Activated T-cell treated with anti-CD3 and anti-CD28 coated beads, Interleukin-2, amount 50 U/mL, for 1 hour (primary cell): Measurements from ENCODE around the gene PTTG1IP.

Experiments used
- DNase-seq: peaks from one replicate; pipeline ENCODE4 v3.0.0-alpha.2; 2020

The PTTG1IP gene

DNA sequence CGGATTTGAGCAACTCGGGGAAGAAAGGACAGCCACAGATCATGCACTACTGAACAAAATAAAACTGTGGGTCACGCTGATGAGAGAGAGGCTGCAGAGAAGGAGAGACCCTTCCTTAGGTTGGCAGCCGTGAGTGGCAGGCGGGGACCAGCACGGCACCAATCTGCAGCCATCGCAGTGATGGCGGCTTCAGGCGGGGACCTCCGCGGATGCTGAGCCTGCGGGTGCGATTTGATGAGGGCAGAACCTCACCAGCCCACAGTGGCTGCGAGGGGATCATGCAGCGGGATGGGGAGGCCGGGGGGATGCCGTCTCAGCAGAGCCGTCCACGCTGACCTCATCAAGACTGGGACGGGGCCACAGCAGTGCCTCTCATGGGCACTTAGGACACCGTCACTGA, 35.4 kb upstream of the PTTG1IP start:
- no peak for DNase-seq

DNA sequence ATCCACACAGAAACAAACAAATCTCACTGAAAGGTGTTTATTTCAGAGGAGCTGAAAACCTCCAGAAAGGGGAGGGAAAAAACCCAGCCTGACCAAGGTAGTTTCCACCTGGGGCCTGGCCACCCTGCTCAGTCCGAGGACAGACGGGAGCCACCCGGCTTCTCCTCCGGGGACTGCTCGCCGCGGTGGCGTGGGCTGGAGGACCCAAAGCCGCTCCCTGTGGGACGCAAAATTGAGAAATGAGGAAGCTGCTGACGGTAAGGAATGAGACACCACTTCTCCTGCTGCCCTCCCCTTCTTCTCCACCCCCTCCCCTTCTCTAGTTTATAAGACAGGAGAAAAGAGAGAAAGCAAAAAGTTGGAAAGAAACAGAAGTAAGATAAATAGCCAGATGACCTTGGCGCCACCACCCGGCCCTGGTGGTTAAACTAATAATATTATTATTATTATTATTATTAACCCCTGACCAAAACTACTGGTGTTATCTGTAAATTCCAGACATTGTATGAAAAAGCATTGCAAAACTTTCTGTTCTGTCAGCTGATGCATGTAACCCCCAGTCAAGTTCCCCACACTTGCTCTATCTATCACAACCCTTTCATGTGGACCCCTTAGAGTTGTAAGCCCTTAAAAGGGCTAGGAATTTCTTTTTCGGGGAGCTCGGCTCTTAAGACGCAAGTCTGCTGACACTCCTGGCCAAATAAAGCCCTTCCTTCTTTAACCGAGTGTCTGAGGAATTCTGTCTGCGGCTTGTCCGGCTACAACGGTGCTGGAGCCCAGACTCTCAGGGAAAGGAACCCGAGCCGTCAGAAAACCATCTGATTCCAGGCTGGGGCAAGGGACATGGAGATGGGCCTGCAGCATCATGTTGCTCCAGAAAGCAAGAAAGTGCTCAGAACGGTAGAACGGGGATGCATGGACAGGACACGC, 34.7 kb upstream of the PTTG1IP start:
- no peak for DNase-seq

DNA sequence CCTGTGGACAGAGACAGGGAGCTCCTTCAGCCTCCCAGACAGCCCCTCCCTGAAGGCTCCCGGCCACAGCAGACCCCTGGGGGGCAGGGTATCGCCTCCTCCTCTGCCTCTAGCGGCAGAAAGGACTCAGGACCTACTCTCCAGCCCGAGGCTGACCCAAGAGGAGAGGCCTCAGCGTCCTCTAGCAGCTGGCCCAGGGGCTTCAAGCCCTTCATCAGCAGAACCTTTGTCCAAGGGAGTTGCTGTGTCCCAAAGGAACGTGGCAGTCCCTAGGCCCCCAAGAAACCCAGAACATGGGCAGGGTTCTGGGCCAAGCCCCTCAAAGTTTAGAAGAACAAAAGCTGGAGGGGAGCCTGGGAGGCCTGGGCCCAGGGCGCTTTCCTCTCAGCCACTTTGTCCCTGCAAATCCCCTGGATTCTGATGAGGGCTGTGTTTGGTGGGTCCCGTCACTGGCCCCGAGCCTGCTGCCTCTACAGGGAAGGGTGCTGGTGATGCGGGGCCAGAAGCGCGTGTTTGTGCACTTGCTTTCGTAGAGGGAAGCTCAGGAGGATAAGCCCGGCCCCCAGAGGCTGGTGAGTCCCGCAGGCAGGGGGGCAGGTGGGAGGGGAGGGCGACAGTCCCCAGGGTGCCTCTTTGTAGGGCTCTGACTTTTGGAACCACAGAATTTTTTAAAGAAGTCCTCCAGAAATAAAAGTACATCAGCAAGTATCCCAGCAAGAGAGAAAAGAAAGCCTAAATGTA, 33.9 kb upstream of the PTTG1IP start:
- no peak for DNase-seq

DNA sequence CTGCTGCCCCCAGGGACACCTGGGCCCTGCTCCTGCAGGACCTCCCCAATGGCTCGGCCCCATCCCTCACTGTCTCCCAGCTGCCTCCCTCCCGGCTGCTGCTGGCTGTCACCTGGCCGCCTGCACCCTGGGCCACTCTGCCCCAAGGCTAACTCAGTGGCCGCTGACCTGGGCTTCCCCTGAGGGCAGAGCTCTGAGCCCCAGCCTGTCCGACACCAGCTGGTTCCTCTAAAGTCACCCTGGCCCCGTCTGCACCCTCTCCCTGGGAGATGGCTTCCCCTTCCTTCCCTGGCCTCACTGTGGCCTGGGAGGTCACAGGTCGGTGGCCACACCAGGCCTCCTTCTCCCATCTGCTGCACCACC, 32.2 kb upstream of the PTTG1IP start:
- no peak for DNase-seq

DNA sequence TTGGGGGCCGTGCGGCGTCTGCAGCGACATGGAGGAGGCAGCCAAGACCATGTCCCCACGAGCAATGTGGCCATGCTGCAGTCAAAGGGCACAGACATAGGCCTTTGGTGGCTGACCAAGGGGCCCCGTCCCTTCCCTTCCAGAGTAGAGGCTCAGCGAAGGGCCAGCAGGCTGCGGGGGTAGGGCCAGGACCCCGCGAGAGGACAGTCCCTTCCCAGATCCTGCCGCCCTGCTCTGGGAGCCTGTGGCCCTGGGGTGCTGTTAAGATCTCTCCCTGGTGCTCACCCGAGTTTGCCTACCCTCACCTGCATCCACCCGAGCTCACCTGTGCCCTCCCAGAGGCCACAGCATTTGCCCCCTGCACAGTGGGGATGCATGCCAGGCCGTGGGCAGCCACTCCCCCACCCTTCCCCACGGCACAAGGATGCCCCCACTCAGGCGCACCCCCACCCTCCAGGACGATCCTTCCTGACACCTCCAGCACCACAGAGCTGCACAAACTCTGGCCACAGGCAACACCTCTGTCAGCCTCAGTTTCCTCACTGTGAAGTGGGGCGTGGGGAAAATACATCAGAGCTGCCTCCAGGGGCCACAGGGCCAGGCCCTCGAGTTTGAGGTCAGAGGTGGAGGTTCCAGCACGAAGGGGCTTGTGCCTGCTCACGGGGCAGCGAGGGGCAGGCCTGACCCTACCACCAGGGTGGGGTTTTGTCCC, 31.7 kb upstream of the PTTG1IP start:
- DNase-seq, result no peak

DNA sequence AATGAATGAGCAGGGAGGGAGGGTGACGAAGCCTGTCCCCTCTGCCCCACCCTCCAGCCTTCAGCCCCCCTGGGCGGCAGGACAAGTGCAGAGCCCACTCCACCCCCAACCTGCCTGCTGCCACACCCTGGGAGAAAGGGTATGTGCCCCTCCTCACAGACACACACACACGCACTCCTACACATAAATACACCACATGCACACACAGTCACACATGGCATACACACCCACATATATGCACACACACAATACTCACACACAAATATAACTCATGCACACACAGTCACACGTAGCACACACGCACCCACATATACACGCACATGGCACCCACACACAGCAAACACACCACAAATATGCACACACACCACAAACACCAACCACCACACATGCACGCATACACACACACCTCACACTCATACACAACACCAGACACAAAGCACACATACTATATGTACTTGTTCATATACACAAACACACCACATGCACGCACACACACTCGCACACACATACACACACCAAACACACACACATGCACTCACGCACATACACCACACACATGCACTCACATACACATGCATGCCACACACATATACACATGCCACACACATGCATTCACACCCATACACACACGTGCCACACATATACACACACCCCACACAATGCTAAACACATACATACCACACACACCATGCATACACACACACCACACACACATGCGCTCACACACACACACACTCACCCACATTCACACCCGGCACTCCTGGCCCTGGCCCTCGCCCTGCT, 30.8 kb upstream of the PTTG1IP start:
- no peak for DNase-seq

DNA sequence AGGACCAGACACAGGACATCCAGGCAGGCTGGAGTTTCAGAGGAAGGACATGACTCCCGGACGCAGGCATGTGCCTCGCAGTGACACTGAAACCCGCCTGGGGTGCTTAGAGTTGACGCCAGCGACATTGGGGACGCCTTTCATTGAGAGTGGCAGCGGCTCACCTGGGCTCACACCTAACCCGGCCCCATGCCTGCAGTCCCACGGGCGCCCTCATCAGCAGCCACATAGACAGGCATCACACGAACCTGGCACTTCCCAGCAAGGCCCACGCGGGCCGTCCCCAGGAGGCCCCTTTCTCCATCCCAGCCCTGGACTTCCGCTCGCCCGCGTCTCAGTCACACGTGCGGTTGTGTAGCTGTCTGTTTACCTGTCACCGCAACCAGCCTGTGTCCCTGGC, 30.2 kb upstream of the PTTG1IP start:
- DNase-seq, result no peak

DNA sequence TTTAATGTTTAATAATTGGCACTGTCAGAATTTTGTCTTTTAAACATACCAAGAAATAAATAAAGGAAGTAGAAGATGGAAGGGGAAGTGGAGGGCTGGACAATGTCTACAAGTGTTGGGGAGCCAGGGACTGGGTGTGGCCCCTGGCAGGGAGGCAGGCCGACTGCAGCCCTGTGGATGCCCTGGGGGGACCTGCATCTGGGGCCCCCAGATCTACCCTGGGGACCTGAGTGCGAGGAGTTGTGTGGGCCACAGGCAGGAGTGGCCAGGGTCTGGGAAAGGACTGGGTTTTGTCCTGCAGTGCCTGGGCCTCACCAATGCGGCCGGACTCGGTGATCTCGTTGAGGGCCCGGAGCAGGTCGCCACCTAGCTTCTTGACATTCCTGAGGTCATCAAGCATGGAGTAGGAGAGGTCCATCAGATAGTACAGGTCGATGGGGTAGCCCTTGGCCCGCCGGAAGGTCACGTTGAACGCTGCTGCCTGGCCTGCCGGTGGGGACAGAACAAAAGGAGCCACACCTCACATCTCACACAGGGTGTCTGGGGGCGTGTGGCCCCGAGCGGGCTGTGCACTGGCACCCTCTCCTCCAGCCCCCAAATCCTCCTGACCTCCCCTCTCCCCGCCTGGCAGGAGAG, 29.7 kb upstream of the PTTG1IP start:
- DNase-seq, result no peak

DNA sequence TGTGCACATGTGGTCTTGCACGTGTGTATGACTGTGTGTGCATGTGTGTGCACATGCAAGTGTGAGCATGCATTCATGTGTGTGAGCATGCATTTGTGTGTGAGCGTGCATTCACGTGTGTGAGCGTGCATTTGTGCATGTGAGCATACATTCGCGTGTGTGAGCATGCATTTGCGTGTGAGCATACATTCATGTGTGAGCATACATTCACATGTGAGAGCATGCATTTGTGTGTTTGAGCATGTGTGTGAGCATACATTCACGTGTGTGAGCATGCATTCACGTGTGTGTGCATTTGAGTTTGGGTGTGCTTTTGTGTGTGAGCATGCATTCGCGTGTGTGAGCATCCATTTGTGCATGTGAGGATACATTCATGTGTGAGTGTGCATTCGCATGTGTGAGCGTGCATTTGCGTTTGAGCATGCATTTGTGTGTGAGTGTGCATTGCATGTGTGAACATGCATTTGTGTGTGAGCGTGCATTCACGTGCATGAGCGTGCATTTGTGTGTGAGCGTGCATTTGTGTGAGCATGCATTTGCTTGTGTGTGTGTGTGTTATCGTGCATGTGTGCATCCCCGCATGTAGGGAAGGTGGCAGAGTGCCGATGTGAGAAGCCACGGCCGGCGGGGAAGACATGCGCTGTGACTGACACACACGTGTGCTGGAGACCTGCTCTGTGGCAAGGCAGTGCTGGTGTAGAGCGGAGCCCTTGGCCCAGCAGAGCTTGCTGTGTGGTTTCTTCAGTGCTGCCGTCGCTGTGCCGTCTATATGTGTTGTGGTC, 29.0 kb upstream of the PTTG1IP start:
- DNase-seq, result no peak

DNA sequence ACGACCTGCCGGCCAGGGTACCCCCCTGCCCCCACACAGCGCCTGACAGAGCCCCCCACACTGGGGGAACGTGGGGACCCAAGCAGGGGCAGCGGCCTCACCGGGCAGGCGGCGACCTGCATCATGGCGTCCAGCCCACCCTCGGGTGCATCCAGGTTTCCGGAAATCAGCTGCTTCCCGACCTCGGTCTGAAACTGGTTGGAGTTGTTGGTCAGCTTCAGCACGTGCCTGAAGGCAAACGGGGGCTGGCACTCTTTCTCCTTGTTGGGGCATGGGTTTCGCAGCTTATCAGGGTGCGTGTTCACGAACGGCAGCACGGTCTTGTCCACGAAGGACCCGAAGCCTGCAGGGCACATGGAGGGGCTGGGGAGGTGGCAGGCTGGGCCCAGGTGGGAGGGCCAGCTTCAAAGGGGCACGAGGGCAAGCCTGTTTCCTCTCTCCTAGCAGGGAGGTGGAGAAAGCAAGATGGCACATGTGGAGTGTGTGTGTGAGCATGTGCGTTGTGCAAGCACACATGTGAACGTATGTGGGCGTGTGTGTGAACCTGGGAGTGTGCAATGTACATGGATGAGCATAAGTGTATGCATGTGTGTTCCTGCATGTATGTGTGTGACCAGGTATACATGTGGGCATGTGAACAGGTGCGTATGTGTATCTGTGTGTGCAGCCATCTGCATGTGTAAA, 28.0 kb upstream of the PTTG1IP start:
- no peak for DNase-seq

DNA sequence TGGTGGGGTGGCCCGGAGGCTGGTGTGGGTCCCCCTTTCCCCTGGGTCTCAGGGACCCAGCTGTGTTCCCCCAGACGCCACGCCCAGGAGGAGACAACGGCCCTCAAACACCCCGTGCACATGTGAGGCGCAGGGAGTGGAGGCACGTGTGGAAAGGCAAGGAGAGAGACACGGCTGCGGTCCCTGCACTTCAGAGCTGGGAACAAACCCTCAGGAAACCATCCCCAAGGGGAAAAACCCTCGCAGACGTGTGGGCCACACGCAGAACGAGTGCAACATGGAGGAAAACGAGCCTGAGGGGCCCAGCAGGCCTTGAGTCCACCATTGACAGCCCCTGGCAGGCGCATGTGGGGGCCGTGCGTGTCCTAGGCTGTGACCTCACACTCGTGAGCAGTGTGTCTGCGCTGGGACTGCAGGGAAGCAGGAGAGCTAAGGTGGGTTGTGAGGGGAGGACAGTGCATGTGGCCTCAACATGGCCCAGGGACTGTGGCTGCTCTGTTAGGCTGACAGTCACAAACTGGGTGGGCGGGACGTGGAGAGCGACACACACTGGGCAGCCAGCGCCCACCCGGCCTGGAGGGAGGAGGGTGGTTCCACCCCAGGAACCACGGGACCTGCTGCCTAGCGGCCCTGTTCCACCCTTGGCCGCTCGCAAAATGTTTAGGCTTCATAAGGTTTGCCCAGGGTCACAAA, 27.2 kb upstream of the PTTG1IP start:
- DNase-seq, result no peak

DNA sequence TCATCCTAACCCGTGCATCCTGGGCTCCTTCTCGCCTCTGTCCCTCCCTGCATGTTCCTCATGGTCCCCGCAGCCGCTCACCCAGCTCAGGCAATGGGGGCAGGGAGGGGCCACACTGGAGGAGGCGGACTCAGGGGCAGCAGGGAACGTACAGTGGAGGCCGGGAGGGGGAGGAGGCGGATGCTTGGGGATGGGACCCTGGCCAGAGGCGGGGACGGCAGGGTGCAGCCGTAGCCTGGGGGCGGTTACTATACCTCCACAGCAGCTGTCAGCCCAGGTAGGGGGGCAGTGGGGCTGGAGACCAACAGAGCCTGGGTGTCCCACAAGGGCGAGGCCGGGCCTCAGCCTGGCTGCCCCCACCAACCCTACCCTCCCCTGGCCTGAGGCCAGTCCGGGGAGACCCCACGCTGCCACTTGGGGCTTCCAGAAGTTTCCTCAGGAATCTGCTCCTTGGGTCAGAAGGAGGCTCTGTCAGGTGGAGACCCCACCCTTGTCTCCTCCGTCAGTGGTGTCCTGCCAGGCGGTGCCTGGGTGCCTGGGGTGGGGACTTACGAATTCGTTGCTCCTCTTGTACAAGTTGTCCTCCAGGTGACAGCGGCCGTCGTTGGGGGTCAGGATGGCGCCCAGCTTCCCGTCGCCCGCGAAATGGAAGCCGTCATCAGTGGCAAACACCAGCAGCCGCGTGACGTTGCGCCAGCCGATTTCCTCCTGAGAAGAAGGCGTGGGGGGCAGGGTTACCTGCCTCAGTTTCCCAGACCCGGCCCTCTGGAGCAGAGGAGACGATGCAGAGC, 26.5 kb upstream of the PTTG1IP start:
- DNase-seq, result no peak

DNA sequence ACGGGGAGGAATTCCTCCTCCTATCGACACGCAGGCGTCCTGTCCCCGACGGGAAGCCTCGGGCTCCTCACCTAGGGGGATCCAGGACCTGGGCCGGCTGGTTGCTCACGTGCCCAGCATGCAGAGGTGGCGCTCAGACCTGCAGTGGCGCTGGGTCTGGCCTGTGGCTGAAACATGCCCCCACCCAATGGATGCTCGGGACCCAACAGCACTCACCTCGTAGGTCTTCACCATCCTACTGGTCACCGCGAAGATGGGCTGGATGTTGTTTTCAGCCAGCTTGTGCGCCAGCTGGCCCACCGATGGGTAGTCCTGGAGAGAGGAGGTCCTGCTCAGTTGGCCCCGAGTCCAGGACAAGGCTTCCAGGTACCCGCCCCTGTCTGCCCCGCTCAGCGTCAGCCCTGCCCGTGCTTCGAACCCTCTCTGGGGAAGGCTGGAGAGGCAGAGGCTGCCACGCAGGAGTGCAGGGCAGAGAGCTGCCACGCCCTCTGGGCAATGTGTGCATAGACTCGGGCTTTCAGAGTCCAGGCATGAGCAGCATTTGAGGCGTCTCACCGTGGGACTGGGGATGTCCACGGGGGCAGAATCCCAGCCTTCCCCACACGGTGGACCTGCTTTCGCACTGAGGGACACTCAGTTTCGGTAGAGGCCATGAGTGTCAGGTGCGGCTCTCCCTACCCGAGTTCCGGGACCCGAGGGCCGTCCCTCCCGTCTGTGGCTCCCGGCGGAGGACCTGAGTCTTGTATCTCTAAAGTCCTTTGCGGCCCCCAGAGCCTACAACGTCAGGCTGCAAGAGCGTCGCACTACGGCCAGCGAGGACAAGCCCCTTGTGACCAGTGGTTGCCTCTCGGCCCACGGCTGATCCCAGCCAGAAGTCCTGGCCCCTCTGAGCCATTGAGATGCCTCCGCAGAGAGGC, 25.6 kb upstream of the PTTG1IP start:
- DNase-seq, result no peak

DNA sequence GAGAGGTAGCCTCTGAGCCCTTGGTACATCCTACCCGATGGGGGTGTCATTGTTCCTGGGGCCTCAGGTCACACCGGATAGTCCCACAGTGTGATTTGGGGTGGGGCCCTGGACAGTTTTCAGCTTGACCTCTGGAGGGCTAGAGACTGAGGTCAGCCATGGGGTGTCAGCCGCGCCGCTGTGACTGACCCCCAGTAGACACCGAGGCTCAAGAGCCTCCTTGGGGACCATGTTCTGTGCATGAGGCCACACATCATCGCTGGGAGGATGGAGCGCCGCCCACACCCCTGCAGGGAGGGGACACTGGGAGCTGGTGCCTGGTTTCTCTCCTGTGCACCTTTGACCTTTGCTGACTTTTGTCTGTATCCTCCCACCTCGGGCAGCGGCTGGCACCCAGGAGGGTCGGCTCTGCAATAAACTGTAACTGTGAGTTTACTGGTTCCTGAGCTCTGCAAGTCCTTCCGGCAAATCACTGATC, 24.6 kb upstream of the PTTG1IP start:
- no peak for DNase-seq

DNA sequence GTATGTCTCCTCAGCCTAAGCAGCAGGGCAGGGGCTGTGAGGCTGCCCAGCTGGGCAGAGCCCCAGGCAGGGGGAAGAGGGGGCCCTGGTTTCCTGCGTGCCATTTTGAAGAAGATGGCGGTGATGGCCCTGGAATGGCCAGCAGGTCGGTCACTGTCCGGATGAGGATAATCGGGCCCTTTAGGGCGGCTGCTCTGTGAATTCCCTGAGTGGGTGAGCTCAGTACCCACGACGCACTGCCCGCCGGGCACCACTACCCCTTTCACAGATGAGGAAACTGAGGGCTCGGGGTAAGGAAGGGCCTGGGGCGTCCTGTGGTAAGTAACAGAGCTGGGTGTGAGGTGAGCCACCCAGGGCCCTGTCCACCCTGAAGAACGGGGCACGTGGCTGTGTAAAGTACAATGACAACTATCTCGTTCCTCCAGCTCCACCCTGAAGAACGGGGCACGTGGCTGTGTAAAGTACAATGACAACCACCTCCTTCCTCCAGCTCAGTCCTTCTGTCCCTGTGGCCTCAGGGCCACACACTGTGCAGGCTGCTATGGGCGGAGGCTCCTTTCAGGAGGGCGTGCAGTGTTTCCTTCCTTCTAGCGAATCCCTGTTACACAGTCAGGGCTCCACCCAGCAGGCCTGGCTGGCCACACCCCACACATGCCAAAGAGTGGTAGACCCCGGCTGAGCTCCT, 24.0 kb upstream of the PTTG1IP start:
- DNase-seq, result no peak

DNA sequence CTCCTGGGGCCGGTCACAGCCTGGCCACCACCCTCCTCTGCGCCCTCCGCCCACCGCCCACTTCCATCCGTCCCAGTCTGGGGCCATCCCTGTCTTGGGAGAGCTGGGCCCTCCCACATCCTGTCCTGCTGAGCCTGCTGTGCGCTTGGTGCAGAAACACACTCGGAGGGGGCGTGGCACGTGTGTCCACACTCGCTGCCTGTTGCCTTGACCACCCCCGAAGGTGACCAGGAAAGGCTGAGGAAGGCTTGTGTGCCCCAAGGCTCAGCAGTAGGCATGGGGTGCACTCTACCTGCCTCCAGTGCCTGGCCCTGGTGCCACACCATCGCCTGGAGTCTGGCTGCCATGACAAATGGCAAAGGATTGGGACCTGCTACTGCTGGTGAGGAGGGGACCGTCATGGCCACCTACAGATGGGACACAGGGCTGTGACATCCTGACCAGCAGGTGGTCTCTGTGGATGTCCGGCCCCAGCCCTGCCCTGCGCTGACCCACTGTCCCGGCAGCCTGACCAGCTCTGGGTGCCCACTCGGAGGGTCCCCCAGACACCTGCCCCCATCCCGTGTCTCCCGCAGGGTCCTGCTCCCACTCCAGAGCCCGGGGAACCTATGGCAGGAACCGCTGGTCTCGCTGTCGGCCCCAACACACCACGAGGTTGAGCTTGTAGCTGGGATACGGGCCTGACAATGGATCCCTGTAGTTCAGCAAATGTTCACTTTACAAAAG, 23.2 kb upstream of the PTTG1IP start:
- DNase-seq, result no peak

DNA sequence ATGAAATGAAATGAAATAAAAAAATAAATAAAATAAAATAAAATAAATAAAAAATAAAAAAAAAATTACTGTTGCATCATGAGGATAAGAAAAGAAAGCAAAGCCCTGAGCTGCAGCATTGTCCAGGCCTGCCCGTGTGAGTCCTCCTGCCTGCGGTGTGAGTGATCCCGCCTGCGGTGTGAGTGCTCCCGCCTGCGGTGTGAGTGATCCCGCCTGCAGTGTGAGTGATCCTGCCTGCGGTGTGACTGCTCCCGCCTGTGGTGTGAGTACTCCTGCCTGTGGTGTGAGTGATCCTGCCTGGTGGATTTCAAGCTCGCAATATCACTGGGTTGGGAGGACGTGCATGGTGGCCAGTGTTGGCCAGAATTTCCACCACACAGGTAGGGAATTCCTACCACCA, 22.4 kb upstream of the PTTG1IP start:
- DNase-seq, result no peak
